Effector memory CD8-positive, alpha-beta T cell (primary cell): ENCODE measurements around the gene LLCFC1.
"Not testable (repeated sequence)": the region's sequence is repeated elsewhere in the genome, so short reads cannot be mapped to it uniquely, and the experiment has no call there.

Source experiments
- ATAC-seq: fragments of 150-1000 bp; cut with Tn5 transposase; replicated peaks from 2 replicates; pipeline ENCODE4 v1.10.0; 2021; ENCODE audit warnings: mild to moderate bottlenecking, moderate library complexity
- DNase-seq, 3 experiments: peaks; one replicate each; pipeline ENCODE4 v3.0.0; 2021
- H3K27ac Mint-ChIP-seq, 2 donors: one replicate each; pipeline ENCODE4 v1.8.0; 2022; ENCODE audit warnings: mild to moderate bottlenecking in 2 of 2, mixed read lengths in 2 of 2, moderate library complexity in 2 of 2
- H3K27me3 Mint-ChIP-seq, 2 donors: one replicate each; pipeline ENCODE4 v1.8.0; 2022; ENCODE audit warnings: mixed read lengths in 2 of 2
- H3K36me3 Mint-ChIP-seq: one replicate; pipeline ENCODE4 v1.8.0; 2022; ENCODE audit warnings: mild to moderate bottlenecking, moderate library complexity, mixed read lengths; ENCODE audit not compliant: insufficient read depth
- H3K4me1 Mint-ChIP-seq, 2 donors: one replicate each; pipeline ENCODE4 v1.8.0; 2022; ENCODE audit warnings: low read depth in 2 of 2, mixed read lengths in 2 of 2
- H3K4me3 Mint-ChIP-seq, 2 donors: one replicate each; pipeline ENCODE4 v1.8.0; 2022; ENCODE audit warnings: mild to moderate bottlenecking in 2 of 2, mixed read lengths in 2 of 2, moderate library complexity in 2 of 2
- H3K9me3 Mint-ChIP-seq, 2 donors: one replicate each; pipeline ENCODE4 v1.8.0; 2022; ENCODE audit warnings: mixed read lengths in 2 of 2

The LLCFC1 gene

GRCh38 chr7:142961595-142961972 lies 22.3 kb downstream of the LLCFC1 start:
- Mint-ChIP-seq H3K27me3 (peaks cover 39 to 47% of the 10 kb centered on the region in 2 donors), H3K9me3 (no peaks in the 10 kb centered on the region), H3K4me1 (no peaks in the 10 kb centered on the region), H3K27ac (no peak overlapping the region), H3K4me3 (no peak overlapping the region), H3K36me3 (no peaks in the 10 kb centered on the region)
- no peak for ATAC-seq
- DNase-seq, result no peak

- peaks cover 45 to 53% of the 10 kb centered on the region in 2 donors for H3K27me3 Mint-ChIP-seq
- ATAC-seq, result no peak
- no peak for DNase-seq
- no peaks in the 10 kb centered on the region for H3K4me1 Mint-ChIP-seq
- no peak within 1 kb of the TSS for H3K4me3 Mint-ChIP-seq
- no peaks in the 10 kb centered on the region for H3K9me3 Mint-ChIP-seq
- H3K27ac Mint-ChIP-seq, result no peak within 1 kb of the TSS
- no peaks in the 10 kb centered on the region for H3K36me3 Mint-ChIP-seq
Measured at GRCh38 chr7:142961973-142962926, 23.0 kb downstream of the LLCFC1 start, which contains the start of gene KEL. Gene KEL (minus strand): TSS chr7:142962363. CDS start chr7:142962206, 157 bp downstream.

GRCh38 chr7:142962991-142963390 lies 23.7 kb downstream of the LLCFC1 start:
- Mint-ChIP-seq H3K27me3 (peaks cover 53 to 61% of the 10 kb centered on the region in 2 donors), H3K9me3 (no peaks in the 10 kb centered on the region), H3K27ac (no peak overlapping the region), H3K36me3 (no peaks in the 10 kb centered on the region), H3K4me3 (no peak overlapping the region), H3K4me1 (no peaks in the 10 kb centered on the region)
- no peak for ATAC-seq
- DNase-seq, result no peak

- Mint-ChIP-seq H3K27me3 (peaks cover 63 to 70% of the 10 kb centered on the region in 2 donors), H3K36me3 (no peaks in the 10 kb centered on the region), H3K9me3 (no peaks in the 10 kb centered on the region), H3K4me1 (no peaks in the 10 kb centered on the region), H3K4me3 (no peak overlapping the region), H3K27ac (no peak overlapping the region)
- DNase-seq (no peak), ATAC-seq (no peak)
Measured at GRCh38 chr7:142963993-142964392, 24.7 kb downstream of the LLCFC1 start.

GRCh38 chr7:142964502-142965246 lies 25.4 kb downstream of the LLCFC1 start:
- H3K36me3 Mint-ChIP-seq, result no peaks in the 10 kb centered on the region
- H3K9me3 Mint-ChIP-seq, result no peaks in the 10 kb centered on the region
- peaks cover 66 to 68% of the 10 kb centered on the region in 2 donors for H3K27me3 Mint-ChIP-seq
- no peaks in the 10 kb centered on the region for H3K4me1 Mint-ChIP-seq
- no peak for DNase-seq
- H3K4me3 Mint-ChIP-seq, result no peak overlapping the region
- ATAC-seq, result no peak
- H3K27ac Mint-ChIP-seq, result no peak overlapping the region

- no peaks in the 10 kb centered on the region for H3K4me1 Mint-ChIP-seq
- no peak for ATAC-seq
- no peak overlapping the region for H3K27ac Mint-ChIP-seq
- H3K36me3 Mint-ChIP-seq, result no peaks in the 10 kb centered on the region
- H3K27me3 Mint-ChIP-seq, result peaks cover 71 to 76% of the 10 kb centered on the region in 2 donors
- H3K4me3 Mint-ChIP-seq, result no peak overlapping the region
- H3K9me3 Mint-ChIP-seq, result no peaks in the 10 kb centered on the region
- DNase-seq, result no peak
Measured at GRCh38 chr7:142968229-142968628, 28.9 kb downstream of the LLCFC1 start.

- DNase-seq (no peak), ATAC-seq (no peak)
- Mint-ChIP-seq H3K9me3 (no peaks in the 10 kb centered on the region), H3K36me3 (no peaks in the 10 kb centered on the region), H3K4me3 (no peak overlapping the region), H3K4me1 (no peaks in the 10 kb centered on the region), H3K27me3 (peaks cover 66 to 71% of the 10 kb centered on the region in 2 donors), H3K27ac (no peak overlapping the region)
Measured at GRCh38 chr7:142969183-142969582, 29.9 kb downstream of the LLCFC1 start.

- no peaks in the 10 kb centered on the region for H3K4me1 Mint-ChIP-seq
- H3K9me3 Mint-ChIP-seq, result no peaks in the 10 kb centered on the region
- no peak overlapping the region for H3K4me3 Mint-ChIP-seq
- peaks cover 33 to 36% of the 10 kb centered on the region in 2 donors for H3K27me3 Mint-ChIP-seq
- H3K36me3 Mint-ChIP-seq, result no peaks in the 10 kb centered on the region
- ATAC-seq, result no peak
- H3K27ac Mint-ChIP-seq, result no peak overlapping the region
- DNase-seq, result no peak
Measured at GRCh38 chr7:142974626-142975025, 35.3 kb downstream of the LLCFC1 start.

- not testable (repeated sequence) for ATAC-seq, H3K4me3 Mint-ChIP-seq, H3K27ac Mint-ChIP-seq, H3K4me1 Mint-ChIP-seq, H3K9me3 Mint-ChIP-seq, H3K36me3 Mint-ChIP-seq, DNase-seq
- peaks cover 25 to 43% of the 10 kb centered on the region in 2 donors for H3K27me3 Mint-ChIP-seq
Measured at GRCh38 chr7:142978402-142978801, 39.1 kb downstream of the LLCFC1 start.

GRCh38 chr7:142983825-142984224 lies 44.5 kb downstream of the LLCFC1 start:
- DNase-seq, result no peak
- no peak for ATAC-seq
- no peak overlapping the region for H3K27ac Mint-ChIP-seq
- peaks cover 0 to 1% of the 10 kb centered on the region in 2 donors for H3K9me3 Mint-ChIP-seq
- H3K4me3 Mint-ChIP-seq, result no peak overlapping the region
- H3K4me1 Mint-ChIP-seq, result no peaks in the 10 kb centered on the region
- peaks cover 43 to 49% of the 10 kb centered on the region in 2 donors for H3K27me3 Mint-ChIP-seq
- no peaks in the 10 kb centered on the region for H3K36me3 Mint-ChIP-seq

GRCh38 chr7:142984297-142984696 lies 45.0 kb downstream of the LLCFC1 start:
- H3K4me3 Mint-ChIP-seq, result no peak overlapping the region
- H3K4me1 Mint-ChIP-seq, result no peaks in the 10 kb centered on the region
- no peaks in the 10 kb centered on the region for H3K36me3 Mint-ChIP-seq

More at GRCh38 chr7:142984297-142984696, 45.0 kb downstream of the LLCFC1 start:
- peaks cover 0 to 1% of the 10 kb centered on the region in 2 donors for H3K9me3 Mint-ChIP-seq
- no peak for ATAC-seq
- peaks cover 43 to 49% of the 10 kb centered on the region in 2 donors for H3K27me3 Mint-ChIP-seq
- no peak for DNase-seq
- no peak overlapping the region for H3K27ac Mint-ChIP-seq
